Muscle of leg (tissue), 11 donors: ENCODE results near the gene ENTHD1. TPM values are rescaled to one million over a fixed set of nuclear protein-coding genes. Genes with fewer than 3 reads are reported as not detected.

Experiments used
- DNase-seq: peaks from one replicate; pipeline ENCODE4 v3.0.0; 2013
- H3K27ac ChIP-seq: one replicate; pipeline ENCODE4 v1.5.1; 2013; ENCODE audit warnings: mild to moderate bottlenecking, low read length, control low read depth
- H3K27me3 ChIP-seq: one replicate; pipeline ENCODE4 v1.6.1; 2013; ENCODE audit warnings: low read length; ENCODE audit not compliant: control insufficient read depth, insufficient read depth
- H3K36me3 ChIP-seq: one replicate; pipeline ENCODE4 v1.6.1; 2013; ENCODE audit warnings: low read length; ENCODE audit not compliant: control insufficient read depth, insufficient read depth
- H3K4me1 ChIP-seq: one replicate; pipeline ENCODE4 v1.6.1; 2013; ENCODE audit warnings: low read length; ENCODE audit not compliant: control insufficient read depth, insufficient read depth
- H3K4me3 ChIP-seq: one replicate; pipeline ENCODE4 v1.5.1; 2013; ENCODE audit warnings: low read length, control low read depth
- H3K9me3 ChIP-seq: replicated peaks from 2 replicates; pipeline ENCODE4 v1.6.1; 2013; ENCODE audit warnings: low read depth, low read length; ENCODE audit not compliant: control insufficient read depth
- WGBS: methylation state at CpG from one replicate; pipeline ENCODE4 v1.1.5; 2013; ENCODE audit warnings: missing lambda C conversion rate; ENCODE audit not compliant: insufficient coverage; 5-methylcytosine and 5-hydroxymethylcytosine counted together
- polyA plus RNA-seq, 8 donors: library from polyadenylated mRNA; unstranded; fragments of 120-200 nt; gene quantifications; one replicate each; pipeline versions ENCODE4 v1.2.1 to v1.2.3, GENCODE V29; 2013; ENCODE audit warnings: inconsistent platforms in 1 of 8, low replicate concordance in 1 of 8; ENCODE audit not compliant: insufficient read length in 8 of 8, insufficient read depth in 1 of 8
- total RNA-seq: library from RNA; stranded (reverse); fragments of 120-200 nt; gene quantifications from one replicate; pipeline ENCODE4 v1.2.4, GENCODE V29; 2013

The ENTHD1 gene
- total and polyA plus RNA-seq, 9 donors = not detected

- WGBS = 78% methylated on average over 2 of the region's 5 CpGs
- H3K36me3 ChIP-seq = no peaks in the 10 kb centered on the region
These were observed 88.4 kb downstream of the ENTHD1 start for GRCh38 chr22:39805117-39805516.

DNA sequence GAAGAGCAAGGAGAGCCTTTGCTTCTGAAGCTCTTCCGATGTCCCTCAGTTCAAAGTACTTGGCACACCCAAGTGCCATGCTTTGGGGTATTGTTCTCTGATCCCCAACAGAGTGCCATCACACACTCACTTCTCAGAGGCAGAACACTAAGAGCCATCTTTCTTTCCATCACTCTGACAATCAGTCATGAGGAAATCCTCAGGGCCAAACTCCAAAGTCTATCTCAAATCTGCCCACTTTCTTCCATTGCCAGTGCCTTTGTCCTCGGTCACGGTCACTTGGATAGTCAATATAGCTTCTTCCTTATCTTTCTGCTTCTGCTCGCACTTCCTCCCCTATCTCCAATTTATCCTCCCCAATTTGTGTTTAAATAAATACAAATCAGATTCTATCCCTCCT, 90.9 kb downstream of the ENTHD1 start:
- Histone ChIP-seq H3K4me3 (no peak overlapping the region), H3K4me1 (no peaks in the 10 kb centered on the region), H3K9me3 (peaks cover 7% of the 10 kb centered on the region), H3K27me3 (peaks cover 19% of the 10 kb centered on the region), H3K27ac (no peak overlapping the region), H3K36me3 (no peaks in the 10 kb centered on the region)
- 91% methylated on average over 4 of the region's 4 CpGs for WGBS
- DNase-seq = no peak

More at GRCh38 chr22:39805117-39805516, 88.4 kb downstream of the ENTHD1 start:
- Histone ChIP-seq H3K4me3 (no peak overlapping the region), H3K9me3 (no peaks in the 10 kb centered on the region), H3K27me3 (peaks cover 18% of the 10 kb centered on the region), H3K4me1 (no peaks in the 10 kb centered on the region), H3K27ac (no peak overlapping the region)
- no peak for DNase-seq

DNA sequence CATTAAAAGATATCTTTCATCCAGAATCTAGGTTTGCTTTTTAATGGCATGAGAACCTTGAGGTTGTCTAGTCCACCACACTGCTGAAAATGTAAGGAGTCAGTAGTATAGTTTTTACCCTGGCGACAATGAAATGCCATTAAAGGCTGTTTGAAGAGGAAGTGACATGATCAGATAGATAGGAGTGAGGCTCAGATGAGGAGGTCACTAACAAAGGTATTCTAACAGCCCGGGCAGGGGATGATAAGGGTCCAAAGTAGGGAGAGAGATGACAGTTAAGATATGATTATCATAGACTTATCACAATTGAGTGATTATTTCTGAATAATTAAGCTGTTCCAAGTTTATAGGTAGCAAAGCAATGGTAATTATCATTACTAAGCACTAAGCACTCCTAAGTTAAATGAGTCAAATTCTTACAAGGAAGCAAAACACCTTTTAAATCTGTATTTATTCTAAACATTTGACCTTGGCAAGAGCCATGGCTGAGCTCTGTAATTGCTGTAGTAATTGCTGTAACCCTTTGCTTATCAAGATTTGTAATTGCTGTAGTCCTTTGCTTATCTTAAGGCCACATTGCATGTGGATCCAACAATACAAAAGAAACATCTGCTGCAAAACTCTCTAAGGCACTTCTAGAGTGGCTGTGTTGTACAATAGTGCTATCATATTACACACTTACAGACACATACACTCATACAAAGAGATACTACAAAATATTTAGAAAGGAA, 92.6 kb downstream of the ENTHD1 start:
- Histone ChIP-seq H3K27ac (no peak overlapping the region), H3K27me3 (peaks cover 12% of the 10 kb centered on the region), H3K4me3 (no peak overlapping the region), H3K4me1 (no peaks in the 10 kb centered on the region), H3K36me3 (no peaks in the 10 kb centered on the region), H3K9me3 (peaks cover 7% of the 10 kb centered on the region)
- DNase-seq = no peak
- WGBS = 86% methylated on average over 1 of the region's 2 CpGs

- H3K27me3 ChIP-seq = peaks cover 5% of the 10 kb centered on the region
- no peak overlapping the region for H3K4me3 ChIP-seq
- no peaks in the 10 kb centered on the region for H3K36me3 ChIP-seq
- no peak overlapping the region for H3K27ac ChIP-seq
- H3K9me3 ChIP-seq = peaks cover 7% of the 10 kb centered on the region
- H3K4me1 ChIP-seq = no peaks in the 10 kb centered on the region
- DNase-seq = no peak
These were observed 95.9 kb downstream of the ENTHD1 start for GRCh38 chr22:39797528-39798147.

GRCh38 chr22:39789788-39790187, 103.8 kb downstream of the ENTHD1 start:
- no peak for DNase-seq
- Histone ChIP-seq H3K27ac (no peak overlapping the region), H3K9me3 (no peaks in the 10 kb centered on the region), H3K4me3 (no peak overlapping the region), H3K4me1 (no peaks in the 10 kb centered on the region), H3K36me3 (no peaks in the 10 kb centered on the region), H3K27me3 (peaks cover 2% of the 10 kb centered on the region)
- WGBS = 9% methylated on average over 2 of the region's 2 CpGs

GRCh38 chr22:39785232-39785631, 108.3 kb downstream of the ENTHD1 start:
- H3K9me3 ChIP-seq = no peaks in the 10 kb centered on the region
- DNase-seq = no peak
- no peaks in the 10 kb centered on the region for H3K4me1 ChIP-seq
- no peak overlapping the region for H3K27ac ChIP-seq
- no peak overlapping the region for H3K4me3 ChIP-seq
- H3K36me3 ChIP-seq = no peaks in the 10 kb centered on the region
- WGBS = 69% methylated on average over 4 of the region's 5 CpGs
- H3K27me3 ChIP-seq = no peaks in the 10 kb centered on the region

- DNase-seq = no peak
- H3K27me3 ChIP-seq = no peaks in the 10 kb centered on the region
- no peak overlapping the region for H3K4me3 ChIP-seq
- no peaks in the 10 kb centered on the region for H3K9me3 ChIP-seq
- H3K36me3 ChIP-seq = no peaks in the 10 kb centered on the region
- no CpG with 5 or more reads among the region's 5 CpGs for WGBS
- no peak overlapping the region for H3K27ac ChIP-seq
- H3K4me1 ChIP-seq = no peaks in the 10 kb centered on the region
These were observed 115.7 kb downstream of the ENTHD1 start for GRCh38 chr22:39777716-39778454.

- Histone ChIP-seq H3K4me3 (no peak overlapping the region), H3K27ac (no peak overlapping the region), H3K9me3 (no peaks in the 10 kb centered on the region), H3K4me1 (no peaks in the 10 kb centered on the region), H3K27me3 (no peaks in the 10 kb centered on the region), H3K36me3 (no peaks in the 10 kb centered on the region)
- WGBS = no CpG with 5 or more reads among the region's 2 CpGs
- DNase-seq = no peak
These were observed 117.1 kb downstream of the ENTHD1 start for GRCh38 chr22:39776295-39777009.

GRCh38 chr22:39773976-39774539, 119.5 kb downstream of the ENTHD1 start:
- WGBS = 50% methylated on average over 3 of the region's 4 CpGs
- no peaks in the 10 kb centered on the region for H3K9me3 ChIP-seq
- no peak for DNase-seq
- peaks cover 9% of the 10 kb centered on the region for H3K27me3 ChIP-seq
- H3K27ac ChIP-seq = no peak overlapping the region
- H3K4me3 ChIP-seq = no peak overlapping the region
- H3K4me1 ChIP-seq = no peaks in the 10 kb centered on the region
- no peaks in the 10 kb centered on the region for H3K36me3 ChIP-seq

- Histone ChIP-seq H3K27me3 (peaks cover 9% of the 10 kb centered on the region), H3K4me3 (no peak overlapping the region), H3K27ac (no peak overlapping the region)
These were observed 120.1 kb downstream of the ENTHD1 start for GRCh38 chr22:39773503-39773902.

More at GRCh38 chr22:39773503-39773902, 120.1 kb downstream of the ENTHD1 start:
- Histone ChIP-seq H3K4me1 (no peaks in the 10 kb centered on the region), H3K36me3 (no peaks in the 10 kb centered on the region), H3K9me3 (no peaks in the 10 kb centered on the region)
- DNase-seq = no peak
